Non-pigmented ciliary epithelial cell (primary cell): ENCODE measurements around the gene AUTS2.

Experiments
- DNase-seq: peaks from one replicate; pipeline ENCODE4 v3.0.0-alpha.2; 2010; ENCODE audit warnings: low read depth

Gene AUTS2

DNA sequence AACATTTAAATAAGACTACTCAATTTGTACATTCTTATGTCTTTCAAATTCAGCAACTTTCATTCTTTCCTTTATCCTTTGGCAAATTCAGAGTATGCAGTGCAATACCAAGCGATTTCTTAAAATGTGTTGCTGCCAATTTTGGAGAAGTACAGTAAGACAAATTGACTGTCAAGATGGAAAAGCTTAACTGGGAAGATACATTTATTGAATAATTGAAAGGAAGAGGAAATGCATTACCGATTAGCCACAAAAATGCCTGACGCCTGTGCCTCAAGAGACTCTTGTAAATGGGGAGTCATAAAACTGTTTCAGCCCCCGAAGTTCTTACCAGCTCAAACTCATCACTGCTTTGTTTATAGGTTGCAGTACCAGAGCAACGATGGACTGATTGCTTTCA, 1160.4 kb downstream of the AUTS2 start:
- no peak for DNase-seq

DNA sequence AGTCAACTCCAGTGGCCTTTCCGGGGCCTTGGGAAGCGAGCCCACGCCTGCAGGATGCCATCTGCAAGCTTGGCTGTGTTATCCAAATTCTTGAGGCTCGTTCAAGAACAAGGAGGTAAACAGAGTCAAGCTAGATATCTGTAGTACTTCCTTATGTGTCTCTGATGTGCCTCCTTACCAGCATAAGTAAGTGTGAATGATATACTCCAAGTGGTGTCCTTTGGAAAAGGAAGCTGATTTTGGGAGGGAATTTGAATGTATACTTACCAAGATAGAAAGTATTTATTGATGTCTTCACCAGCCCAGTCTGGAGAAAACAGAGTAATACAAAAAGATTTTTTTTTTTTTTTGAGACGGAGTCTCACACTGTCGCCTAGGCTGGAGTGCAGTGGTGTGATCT, 1161.4 kb downstream of the AUTS2 start:
- no peak for DNase-seq

DNA sequence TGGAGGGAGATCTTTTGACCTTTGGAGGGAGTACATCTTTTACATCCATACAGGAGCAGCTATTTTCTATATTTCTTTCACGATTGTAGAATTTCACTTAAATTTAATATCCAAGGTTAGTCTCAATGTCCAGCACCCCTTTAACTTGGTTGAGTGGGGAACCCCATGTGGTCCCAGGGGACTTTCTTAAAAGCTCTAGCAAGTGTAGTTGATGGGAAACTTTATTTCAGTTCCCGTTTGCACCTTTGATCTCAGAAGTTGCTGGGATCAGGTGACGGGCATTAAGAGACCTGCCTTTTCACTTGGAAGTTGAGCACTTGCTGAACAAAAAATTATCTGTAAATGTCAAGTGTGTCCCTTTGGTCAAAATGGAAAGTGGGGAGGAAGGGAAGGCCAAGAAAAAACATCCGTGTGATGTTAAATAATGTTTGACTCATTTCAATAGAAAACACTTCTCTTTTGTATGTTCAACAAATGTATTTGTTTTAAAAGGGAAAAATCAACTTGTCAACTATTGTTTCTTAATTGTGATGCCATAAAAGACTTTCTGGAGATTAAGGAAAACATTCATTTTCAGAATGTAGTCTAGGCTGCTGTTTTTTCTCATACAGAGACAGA, 1163.5 kb downstream of the AUTS2 start:
- DNase-seq: no peak

DNA sequence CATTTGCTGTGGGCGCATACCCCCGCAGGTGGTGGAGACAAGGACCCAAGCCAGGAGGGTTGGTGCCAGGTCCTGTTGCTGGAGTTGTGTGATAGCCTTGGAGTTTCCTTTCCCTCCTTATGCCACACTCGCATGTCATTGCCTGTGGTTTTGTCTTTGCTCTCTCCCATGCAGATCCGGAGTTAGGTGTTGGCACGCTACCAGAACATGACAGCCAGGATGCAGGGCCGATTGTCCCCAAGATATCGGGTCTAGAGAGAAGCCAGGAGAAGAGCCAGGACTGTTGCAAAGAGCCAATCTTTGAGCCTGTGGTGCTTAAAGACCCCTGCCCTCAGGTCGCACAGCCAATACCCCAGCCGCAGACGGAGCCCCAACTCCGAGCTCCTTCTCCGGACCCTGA, 1164.4 kb downstream of the AUTS2 start:
- no peak for DNase-seq

DNA sequence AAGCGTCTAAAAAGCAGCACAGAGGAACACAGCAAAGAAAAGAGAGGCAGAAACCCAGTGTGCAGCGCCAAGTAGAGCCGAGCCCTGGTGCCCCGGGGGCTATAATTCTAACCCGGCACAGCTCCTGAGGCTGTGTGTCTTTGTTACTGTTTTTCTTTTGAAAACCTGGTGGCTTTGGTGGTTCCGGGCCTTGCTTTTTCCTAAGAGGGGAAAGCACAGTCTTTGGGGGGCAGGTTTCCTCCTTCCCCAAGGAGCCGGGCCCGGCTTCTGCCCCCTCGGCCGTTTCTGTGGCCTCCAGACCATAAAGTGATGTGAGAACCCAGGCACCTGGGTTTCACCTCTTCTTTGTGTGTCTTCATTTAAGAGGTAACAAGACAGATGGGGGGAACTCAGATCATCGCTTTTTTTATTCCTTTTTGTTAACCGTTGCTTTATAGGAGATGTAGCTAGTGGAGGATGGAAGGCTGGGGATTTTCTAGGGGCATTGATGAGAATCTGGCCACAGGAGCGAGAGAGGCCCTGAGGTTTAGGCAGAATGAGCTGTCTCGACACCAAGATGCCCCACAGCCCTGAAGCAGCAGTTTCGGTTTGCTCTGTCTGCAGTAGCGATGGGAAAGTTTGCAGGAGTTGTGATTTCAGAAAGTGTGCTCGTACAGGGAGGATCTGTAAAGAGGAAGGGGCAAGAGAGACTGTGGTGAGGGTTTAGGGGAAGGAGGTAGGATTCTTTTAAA, 1165.9 kb downstream of the AUTS2 start:
- DNase-seq: no peak

DNA sequence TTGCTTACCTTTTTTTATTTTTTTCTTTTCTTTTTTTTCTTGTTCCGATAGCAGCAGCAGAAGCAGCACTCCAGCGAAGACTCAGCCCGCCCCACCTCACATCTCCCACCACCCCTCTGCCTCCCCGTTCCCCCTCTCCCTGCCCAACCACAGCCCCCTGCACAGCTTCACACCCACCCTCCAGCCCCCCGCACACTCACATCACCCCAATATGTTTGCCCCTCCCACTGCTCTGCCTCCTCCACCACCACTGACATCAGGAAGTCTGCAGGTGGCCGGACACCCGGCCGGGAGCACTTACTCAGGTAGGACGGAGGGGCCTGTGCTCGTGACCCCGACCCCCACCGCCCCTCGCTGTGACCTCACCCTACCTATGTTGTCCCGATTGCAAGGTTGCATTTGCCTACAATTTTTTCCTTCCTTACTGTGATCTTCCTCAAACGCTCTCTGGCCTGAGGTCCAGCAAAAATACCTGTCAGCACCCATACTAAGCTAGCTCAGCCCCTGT, 1166.5 kb downstream of the AUTS2 start:
- no peak for DNase-seq

DNA sequence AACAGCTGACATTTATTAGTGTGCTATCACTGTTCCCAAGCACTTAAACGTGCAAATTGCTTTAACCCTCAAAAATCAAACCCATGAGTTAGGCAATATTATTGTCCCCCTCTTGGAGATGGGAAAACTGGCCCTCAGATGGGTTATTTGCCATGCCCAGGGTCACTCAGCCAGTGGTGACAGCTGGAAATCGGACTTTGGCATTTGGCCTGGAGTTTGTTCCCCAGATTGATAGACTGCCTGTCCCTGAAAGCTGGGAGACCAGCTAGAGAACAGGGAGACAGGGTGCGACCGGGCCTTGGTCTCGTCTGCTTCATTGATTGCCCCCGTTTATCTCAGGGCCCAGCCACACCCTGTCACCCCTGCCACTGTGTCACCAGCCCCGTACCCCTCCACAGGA, 1167.4 kb downstream of the AUTS2 start:
- DNase-seq: no peak

DNA sequence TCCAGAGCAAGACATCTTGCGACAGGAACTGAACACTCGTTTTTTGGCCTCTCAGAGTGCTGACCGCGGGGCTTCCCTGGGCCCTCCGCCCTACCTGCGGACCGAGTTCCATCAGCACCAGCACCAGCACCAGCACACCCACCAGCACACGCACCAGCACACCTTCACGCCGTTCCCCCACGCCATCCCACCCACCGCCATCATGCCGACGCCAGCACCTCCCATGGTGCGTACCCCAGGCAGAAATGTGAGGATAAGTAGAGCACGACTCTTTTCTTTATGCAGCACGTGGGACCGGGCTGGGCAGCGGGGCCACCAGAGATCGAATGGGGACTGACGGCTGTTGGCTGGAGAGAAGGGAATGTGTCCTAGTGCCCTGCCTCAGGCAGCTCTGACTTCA, 1167.8 kb downstream of the AUTS2 start:
- DNase-seq: no peak

DNA sequence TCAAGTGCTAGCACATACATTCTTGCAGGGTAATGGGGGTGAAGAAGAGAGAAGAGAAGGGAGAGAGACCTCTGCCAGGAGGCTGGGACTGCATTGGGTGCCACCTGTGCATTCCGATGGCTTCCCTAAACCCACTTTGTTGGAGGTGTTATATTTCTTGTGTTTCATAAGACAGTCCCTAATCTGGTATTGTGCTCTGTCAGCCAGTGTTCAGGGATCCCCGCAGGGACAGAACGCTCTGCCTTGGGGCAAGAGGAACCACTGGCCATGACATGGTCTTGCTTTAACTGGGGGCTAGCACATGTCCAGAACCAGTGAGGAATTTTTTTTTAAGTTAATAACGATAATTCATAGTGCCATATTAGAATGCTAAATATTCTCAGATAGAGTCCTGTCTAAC, 1168.4 kb downstream of the AUTS2 start:
- DNase-seq: no peak

DNA sequence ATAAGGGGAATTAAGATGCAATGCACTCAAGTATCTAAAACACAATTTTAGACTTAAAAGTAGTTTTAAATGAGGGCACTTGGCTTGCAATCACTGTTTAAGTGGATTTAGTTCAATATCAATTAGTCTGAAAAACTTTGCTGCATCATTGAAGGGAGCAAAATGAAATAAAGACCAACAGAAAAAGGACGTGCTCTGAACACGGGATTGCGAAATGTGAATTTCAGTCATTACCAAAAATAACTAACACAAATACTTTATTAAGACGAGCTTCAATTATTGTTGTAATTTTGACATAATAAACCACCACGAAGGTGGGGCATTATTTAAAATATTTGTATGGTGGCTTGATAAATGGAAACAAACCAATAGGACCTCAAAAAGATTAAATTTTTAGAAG, 1171.9 kb downstream of the AUTS2 start:
- DNase-seq: no peak

DNA sequence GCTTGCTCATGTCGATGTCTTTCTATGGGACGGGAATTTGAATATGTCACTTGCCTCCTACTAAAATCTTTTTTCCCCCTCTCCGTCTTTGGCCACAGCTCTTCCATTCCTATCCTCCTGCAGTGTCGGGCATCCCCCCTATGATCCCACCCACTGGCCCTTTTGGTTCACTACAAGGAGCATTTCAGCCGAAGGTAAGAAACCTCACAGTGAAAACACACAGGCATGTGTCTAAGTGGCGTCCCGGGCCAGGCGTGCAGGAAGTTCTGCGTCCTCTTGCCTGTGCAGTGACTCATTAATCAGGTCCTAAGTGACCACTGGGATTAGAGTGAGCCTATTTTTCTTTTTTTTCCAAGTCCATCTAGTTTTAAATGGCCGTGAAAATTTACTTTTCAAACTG, 1173.2 kb downstream of the AUTS2 start:
- DNase-seq: no peak

DNA sequence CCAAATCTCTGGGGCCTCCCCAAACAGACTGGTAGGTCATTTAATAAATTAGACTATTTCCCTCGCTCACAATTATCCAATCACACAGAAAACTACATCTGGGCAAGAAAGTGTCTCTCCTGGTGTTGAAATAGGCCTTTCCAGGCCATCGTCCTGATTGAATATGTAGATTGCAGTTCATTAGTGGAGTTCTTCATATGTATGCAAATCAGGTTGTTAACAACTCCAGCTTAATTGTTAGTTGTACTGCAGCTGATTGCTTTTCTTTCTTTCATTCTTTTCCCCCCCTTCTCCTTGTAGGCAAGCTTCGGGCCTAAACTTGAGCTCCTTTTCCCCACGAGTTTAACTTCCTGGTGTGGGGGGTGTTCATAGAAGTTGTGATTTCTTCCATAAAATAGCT, 1174.6 kb downstream of the AUTS2 start:
- DNase-seq: no peak

DNA sequence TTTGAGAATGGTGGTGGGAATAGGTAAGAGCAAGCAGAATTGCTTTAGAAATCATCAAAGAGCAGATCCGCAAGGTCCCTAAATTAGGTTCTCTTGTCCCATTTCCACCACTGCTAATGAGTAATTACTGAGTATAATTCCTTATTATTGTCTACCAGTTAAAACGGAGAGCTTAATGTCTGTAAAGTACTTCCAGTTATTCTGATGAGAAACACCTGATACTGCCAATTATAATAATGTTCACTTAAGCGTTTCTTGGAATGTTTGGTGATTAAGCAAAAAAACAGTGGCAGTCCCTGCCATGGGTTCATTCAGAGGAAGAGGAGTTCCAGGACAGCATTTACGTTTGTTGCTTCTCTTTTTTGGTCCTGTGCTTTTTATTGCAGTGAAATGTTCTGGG, 1175.1 kb downstream of the AUTS2 start:
- no peak for DNase-seq

DNA sequence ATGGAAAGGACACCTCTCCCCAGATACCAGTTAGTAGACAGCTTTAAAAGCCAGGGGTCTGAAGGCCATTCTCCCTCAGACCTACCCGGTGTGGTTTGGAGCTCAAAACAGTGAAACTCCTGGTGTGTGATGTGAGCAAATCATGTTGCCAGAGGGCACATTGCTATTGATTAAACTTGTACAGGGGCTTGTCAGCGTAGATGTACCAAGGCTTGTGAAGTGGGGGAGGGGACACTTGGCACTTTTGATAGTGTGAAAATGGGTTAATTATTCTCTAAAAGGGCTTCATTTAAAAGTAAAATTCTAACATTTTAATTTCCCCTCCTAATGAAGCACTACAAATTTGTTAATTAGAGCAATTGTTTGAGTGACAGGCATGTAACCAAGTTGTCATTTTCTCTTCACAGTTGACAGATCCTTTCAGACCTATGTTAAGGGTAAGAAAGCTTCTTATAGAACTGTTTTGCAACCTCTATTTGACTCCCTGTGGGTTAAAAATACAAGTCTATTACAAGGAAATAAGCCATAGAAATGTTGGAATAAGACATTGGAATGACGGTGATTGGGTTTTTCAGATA, 1176.8 kb downstream of the AUTS2 start:
- DNase-seq: no peak

DNA sequence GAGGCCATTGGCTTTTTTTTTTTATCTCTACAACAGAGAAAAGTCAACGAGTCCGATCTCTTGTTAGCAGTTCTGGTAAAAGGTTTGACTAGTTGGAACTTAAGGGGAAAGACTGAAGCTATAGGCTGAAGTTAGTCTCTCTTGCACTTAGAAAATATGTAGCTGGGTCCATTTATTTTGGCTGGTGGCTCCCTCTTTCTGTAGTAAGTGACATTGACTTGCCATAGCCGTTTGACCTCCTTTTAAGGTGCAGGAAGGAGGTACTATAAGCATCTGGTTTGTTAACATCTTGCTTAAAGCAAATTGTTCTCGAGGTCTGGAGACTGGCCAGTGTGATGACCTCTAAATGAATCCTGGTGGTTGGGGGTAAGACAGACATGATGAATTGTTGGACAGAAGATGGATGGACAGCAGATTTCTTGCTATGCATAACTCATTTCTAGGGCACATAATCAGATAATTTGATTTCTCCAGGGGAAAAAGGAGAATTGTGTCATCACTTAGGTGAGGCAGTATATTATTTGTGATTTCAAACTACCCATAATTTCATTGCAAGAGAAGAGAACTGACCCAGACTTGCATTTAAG, 1177.4 kb downstream of the AUTS2 start:
- no peak for DNase-seq

DNA sequence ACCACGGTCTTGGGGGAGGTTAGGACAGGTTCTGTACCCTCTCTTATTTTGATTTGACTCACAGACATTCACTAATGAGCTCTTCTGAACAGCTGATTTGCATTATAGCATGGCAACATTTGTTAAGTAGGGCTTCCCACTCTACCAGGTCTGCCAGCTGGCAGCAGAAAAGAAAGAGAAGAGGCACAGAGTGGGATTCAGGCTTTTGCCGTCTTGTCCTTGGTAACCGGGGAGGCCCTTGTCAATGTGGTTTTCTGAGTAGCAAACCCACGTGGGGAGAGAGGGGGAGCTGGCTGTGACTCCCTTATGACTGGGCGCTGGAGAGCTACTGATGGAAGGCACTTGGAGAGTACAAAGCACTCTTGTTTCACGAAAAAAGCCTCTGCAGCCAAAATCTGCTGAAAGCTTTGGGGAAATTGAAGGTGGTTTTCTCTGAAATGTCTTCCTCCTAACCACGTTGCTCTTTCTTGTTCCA, 1178.4 kb downstream of the AUTS2 start:
- no peak for DNase-seq

DNA sequence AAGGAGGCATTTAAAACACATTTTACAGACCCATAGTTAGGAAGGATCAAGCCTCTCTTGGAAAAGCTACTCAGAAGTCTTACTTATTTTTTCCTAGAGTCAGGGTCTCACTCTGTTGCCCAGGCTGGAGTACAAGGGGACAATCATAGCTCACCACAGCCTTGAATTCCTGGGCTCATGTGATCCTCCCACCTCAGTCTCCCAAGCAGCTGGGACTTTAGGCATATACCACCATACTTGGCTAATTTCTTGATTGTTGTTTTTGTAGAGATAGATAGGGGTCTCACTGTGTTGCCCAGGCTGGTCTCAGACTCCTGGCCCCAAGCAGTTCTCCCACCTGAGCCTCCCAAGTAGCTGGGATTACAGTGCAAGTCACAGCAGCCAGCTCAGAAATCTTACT, 1179.0 kb downstream of the AUTS2 start:
- no peak for DNase-seq

DNA sequence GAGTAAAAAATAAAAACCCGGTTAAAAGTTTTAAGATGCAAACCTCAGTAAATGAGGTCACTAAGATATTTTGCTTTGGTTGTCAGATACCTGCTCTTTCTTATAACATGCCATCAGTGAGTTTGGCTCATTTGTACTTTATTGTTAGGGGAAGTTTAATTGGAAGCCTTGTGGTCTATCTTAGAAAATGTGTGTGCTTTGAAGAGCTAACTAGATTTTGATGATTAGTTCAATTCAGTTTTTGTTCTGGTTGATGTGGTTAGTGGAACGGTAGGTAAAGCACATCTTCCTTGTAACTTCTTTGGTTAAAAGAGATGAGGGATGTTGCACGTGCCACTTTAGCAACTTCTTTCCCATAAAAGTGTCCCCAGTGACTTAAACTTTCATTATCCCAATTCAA, 1180.3 kb downstream of the AUTS2 start:
- no peak for DNase-seq

DNA sequence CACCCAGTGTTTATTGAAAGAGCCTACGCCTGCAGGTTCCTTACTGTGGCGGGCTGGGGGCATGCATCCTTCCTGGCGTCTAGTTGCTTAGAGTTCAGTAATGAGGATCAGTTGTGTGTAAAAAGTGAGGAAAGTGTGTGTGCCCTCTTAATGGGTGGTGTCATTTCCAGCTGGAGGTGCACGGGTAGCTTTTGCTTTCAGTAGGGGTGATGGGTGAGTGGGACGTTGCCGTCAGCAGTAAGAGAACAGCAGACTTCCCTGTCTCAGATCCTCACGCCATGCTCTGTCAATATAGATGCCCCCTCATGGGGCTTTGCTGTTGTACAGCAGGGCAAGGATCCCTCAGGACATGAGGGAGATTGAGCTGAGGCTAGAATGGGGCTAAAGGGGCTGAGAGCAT, 1181.0 kb downstream of the AUTS2 start:
- DNase-seq: no peak

DNA sequence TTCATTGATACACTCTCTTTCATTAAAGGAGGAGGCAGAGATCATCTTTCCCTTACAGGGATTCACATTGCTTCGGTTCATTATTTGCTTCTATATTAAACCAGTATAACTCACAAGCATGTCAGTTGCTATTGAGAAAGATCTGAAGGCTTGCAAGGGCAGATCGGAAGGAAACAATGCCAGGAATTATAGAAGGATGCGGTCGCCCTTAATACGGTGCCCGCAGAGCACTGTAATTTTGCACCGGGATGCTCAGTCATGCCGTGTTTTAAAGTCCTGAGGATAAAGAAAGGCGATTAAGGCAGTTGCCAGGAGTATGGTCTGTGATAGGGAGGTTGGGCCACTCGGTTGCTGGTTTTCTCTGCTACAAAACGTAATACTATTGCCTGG, 1183.6 kb downstream of the AUTS2 start:
- DNase-seq: no peak

DNA sequence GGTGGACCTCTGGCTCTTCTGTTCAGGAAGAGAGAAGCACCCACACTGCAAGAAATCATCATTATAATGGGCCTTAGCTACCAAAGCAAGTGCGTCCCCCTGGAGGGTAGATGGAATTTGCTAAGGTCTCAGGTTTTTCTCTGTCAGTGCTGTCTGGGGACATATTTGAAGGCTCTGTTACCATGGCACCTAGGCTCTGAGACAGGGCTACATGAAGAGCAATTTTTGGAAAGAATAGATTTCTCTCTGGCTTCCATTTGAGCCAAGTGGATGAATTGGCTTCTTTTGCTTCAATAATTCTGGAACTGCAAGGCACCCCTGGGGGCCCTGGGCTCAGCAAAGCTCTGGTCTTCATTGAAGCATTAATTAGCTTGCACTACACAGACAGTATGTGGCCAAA, 1184.5 kb downstream of the AUTS2 start:
- no peak for DNase-seq

DNA sequence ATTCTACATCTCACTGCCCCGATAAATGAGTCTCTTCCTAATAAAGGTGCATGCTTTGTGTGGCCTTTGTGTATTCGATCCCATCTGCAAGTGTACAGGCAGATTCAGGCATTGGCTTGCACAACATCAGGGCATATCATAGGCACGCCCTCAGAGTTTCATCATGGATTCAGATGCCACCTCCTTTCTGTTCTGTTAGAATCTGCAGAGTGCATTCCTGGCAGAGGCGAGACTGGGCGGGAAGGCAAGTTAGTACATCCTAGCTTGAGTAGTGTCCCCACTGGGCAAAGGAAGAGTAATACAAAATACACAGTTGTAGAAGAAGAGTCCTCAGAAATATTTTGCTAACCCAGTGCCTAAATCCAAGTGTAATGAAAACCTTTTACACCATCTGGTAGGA, 1187.2 kb downstream of the AUTS2 start:
- DNase-seq: no peak

DNA sequence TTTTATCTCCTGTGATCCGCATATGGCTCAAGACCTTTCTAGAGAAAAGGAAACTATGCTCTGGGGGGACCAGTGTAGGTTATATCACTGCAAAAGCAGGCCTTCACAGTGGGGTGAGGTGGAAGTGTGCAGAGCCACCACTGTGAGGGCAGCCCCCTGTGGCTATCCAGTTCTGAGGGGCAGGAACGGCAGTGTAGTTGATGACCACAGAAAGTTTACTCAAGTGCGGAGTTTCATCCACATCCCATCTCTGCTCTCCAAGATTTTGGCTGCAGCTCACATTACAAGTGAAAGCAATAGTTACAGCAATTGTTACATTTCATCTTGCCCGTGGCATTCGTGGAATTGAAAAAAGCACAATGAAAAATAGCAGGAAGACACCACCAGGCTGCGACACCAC, 1187.8 kb downstream of the AUTS2 start:
- DNase-seq: no peak
